Activated CD8-positive, alpha-beta memory T cell treated with anti-CD3 and anti-CD28 coated beads for 36 hours (primary cell): ENCODE measurements around the gene ATF7. TPM values are rescaled to one million over a fixed set of nuclear protein-coding genes. Genes with fewer than 3 reads are reported as not detected.

Source experiments
- CTCF ChIA-PET: fragments of 350-600 bp; sonication (Branson Sonifier 250); formaldehyde crosslinking; loops from one replicate; lab custom pipeline; 2021; ENCODE audit warnings: antibody characterized with exemption; lab: Charles Lee
- POLR2A ChIA-PET: fragments of 350-600 bp; sonication (Branson Sonifier 250); formaldehyde crosslinking; loops from one replicate; lab custom pipeline; 2021; ENCODE audit warnings: antibody characterized with exemption; lab: Charles Lee
- total RNA-seq, 2 experiments: library from RNA; stranded (reverse); gene quantifications; one replicate each; pipeline ENCODE4 v1.2.3, GENCODE V29; 2021

The ATF7 gene
- total RNA-seq, 2 experiments from 2014 or later: 23.3 to 23.6 TPM

- CTCF ChIA-PET: interaction anchor here (1.2 to 1.5 kb wide), 2 partner anchors 8 to 10 kb away, joined by 3 to 4 read pairs; no protein-coding TSS in a partner anchor
- POLR2A ChIA-PET: interaction anchor here (0.7 kb wide), 1 partner anchor 16 kb away, joined by 3 read pairs; no protein-coding TSS in a partner anchor
These were observed 159.1 kb downstream of the ATF7 start for GRCh38 chr12:53467082-53467481.

DNA sequence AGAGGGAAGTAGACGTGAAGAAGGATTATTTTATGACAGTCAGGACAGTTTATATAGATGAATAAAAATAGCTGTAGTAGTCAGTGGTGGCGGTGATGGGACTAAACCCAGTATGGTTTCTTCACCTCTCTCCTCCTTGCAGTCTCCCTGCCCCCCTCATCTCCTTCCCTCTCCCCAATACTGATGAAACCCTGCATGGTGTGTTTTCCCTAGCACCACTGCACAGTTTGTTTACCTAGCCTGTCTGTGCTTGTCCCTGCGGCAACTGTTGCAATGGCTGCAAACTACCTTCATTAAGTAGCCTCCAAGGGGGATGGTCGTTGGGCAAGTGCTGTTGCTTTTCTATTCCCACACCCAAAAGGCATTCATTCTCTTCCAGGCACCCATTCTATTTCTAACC, 159.5 kb downstream of the ATF7 start:
- CTCF ChIA-PET: interaction anchor here (1.2 to 1.5 kb wide), 2 partner anchors 8 to 10 kb away, joined by 3 to 4 read pairs; no protein-coding TSS in a partner anchor

GRCh38 chr12:53465679-53466078, 160.5 kb downstream of the ATF7 start:
- POLR2A ChIA-PET: no interaction called here
- CTCF ChIA-PET: interaction anchor here (1.5 to 1.7 kb wide), 2 partner anchors 9 to 11 kb away, joined by 4 to 5 read pairs; no protein-coding TSS in a partner anchor

More for the DNA sequence above, 159.5 kb downstream of the ATF7 start:
- POLR2A ChIA-PET: no interaction called here

DNA sequence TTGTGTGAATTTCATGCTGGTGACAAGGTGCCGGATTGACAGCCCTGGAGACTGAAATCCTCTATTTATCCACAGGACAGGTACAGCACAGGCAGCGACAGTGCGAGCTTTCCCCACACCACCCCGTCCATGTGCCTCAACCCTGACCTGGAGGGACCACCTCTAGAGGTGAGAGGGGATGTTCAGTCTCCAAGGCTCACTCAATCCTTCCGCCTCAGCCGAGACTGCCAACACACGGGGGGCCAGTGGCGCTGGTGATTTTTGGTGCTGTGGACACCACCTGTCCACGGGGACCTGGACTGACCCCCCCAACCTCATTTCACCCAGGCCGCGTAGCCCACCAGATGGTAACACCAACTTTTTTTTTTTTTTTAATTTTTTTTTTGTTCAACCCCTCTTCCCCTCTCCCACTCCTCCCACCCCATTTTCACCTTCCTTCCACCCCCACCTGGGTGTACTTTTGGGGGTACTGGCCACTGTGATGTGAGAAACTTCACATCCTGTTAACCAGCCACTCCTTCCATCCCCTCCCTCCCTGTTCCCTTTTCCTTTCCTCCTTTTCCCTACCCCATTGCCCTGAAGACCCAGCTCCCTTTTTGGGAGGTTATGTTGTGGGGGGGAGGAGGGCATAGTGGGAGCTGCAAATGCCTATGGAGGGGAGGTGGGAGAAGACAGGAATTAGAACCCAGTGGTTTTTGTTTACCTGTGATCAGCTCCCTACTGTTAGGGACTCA, 161.3 kb downstream of the ATF7 start:
- ChIA-PET CTCF (interaction anchor here (1.1 to 1.7 kb wide), 4 partner anchors 12 to 120 kb away, joined by 3 to 6 read pairs (median 4); no protein-coding TSS in a partner anchor), POLR2A (interaction anchor here (0.7 kb wide), 1 partner anchor 11 kb away, joined by 5 read pairs; no protein-coding TSS in a partner anchor)

- ChIA-PET CTCF (interaction anchor here (1.1 to 1.6 kb wide), 3 partner anchors 44 to 119 kb away, joined by 3 to 6 read pairs (median 3); no protein-coding TSS in a partner anchor), POLR2A (interaction anchor here (0.7 kb wide), 1 partner anchor 11 kb away, joined by 5 read pairs; no protein-coding TSS in a partner anchor)
These were observed 162.2 kb downstream of the ATF7 start for GRCh38 chr12:53463802-53464560.

GRCh38 chr12:53462935-53463334, 163.2 kb downstream of the ATF7 start:
- CTCF ChIA-PET: no interaction called here
- POLR2A ChIA-PET: no interaction called here

GRCh38 chr12:53461591-53461990, 164.6 kb downstream of the ATF7 start:
- ChIA-PET POLR2A (interaction anchor here (0.7 kb wide), 1 partner anchor 13 kb away, joined by 3 read pairs; no protein-coding TSS in a partner anchor), CTCF (interaction anchor here (1.1 kb wide), 1 partner anchor 15 kb away, joined by 3 read pairs; no protein-coding TSS in a partner anchor)

GRCh38 chr12:53461059-53461458, 165.1 kb downstream of the ATF7 start:
- ChIA-PET POLR2A (interaction anchor here (0.7 kb wide), 1 partner anchor 14 kb away, joined by 3 read pairs; no protein-coding TSS in a partner anchor), CTCF (interaction anchor here (1.1 kb wide), 1 partner anchor 16 kb away, joined by 3 read pairs; no protein-coding TSS in a partner anchor)

GRCh38 chr12:53459097-53459496, 167.1 kb downstream of the ATF7 start:
- POLR2A ChIA-PET: interaction anchor here (1.4 kb wide), 1 partner anchor 23 kb away, joined by 3 read pairs; no protein-coding TSS in a partner anchor
- CTCF ChIA-PET: interaction anchor here (0.6 kb wide), 1 partner anchor 14 kb away, joined by 3 read pairs; no protein-coding TSS in a partner anchor

Other genes with a start within 250 kb of the ATF7 start
- 10 to 100 TPM; 53.6 to 53.7 TPM for gene SP1, start 246.2 kb downstream of the ATF7 start, total RNA-seq
- gene AMHR2, start 202.5 kb downstream of the ATF7 start, total RNA-seq: not detected
- 100 to 1,000 TPM; 237 to 244 TPM for gene PRR13, start 184.6 kb downstream of the ATF7 start, total RNA-seq
- gene PCBP2, start 174.3 kb downstream of the ATF7 start, total RNA-seq: 1,000 to 10,000 TPM in 1 of 2 experiments, 100 to 1,000 TPM in 1; 995 to 1,012 TPM
- gene MAP3K12, start 126.9 kb downstream of the ATF7 start, total RNA-seq: 10 to 100 TPM; 10.5 to 13.8 TPM
- 10 to 100 TPM; 51.5 to 53.6 TPM for gene TARBP2, start 125.1 kb downstream of the ATF7 start, total RNA-seq
- not detected for gene NPFF, start 118.9 kb downstream of the ATF7 start, total RNA-seq
- gene ATP5MC2, start 49.7 kb upstream of the ATF7 start, total RNA-seq: 100 to 1,000 TPM; 342 to 343 TPM
- 10 to 100 TPM; 12.9 to 13.2 TPM for gene CALCOCO1, start 101.1 kb upstream of the ATF7 start, total RNA-seq
- gene CISTR, start 125.6 kb upstream of the ATF7 start, total RNA-seq: not detected